HEK293 (cell line): ENCODE measurements around the gene LRFN2.

Experiments used
- CTCF ChIP-seq: fragments of 450-650 bp; formaldehyde crosslinking; IDR thresholded peaks from 2 replicates; pipeline ENCODE4 v1.5.1; 2016; ENCODE audit warnings: missing biosample characterization, missing genetic modification characterization
- PRDM1 ChIP-seq: fragments of 450-650 bp; formaldehyde crosslinking; IDR thresholded peaks from 2 replicates; pipeline ENCODE4; 2016; ENCODE audit warnings: missing biosample characterization, missing genetic modification characterization
- WT1 ChIP-seq: fragments of 450-650 bp; formaldehyde crosslinking; IDR thresholded peaks from 2 replicates; pipeline ENCODE4 v1.5.1; 2016; ENCODE audit warnings: missing biosample characterization, missing genetic modification characterization
- ZBTB7A ChIP-seq: fragments of 450-650 bp; formaldehyde crosslinking; IDR thresholded peaks from 2 replicates; pipeline ENCODE4 v1.5.1; 2016; ENCODE audit warnings: low read depth, missing biosample characterization, missing genetic modification characterization
- ZNF114 ChIP-seq: fragments of 450-650 bp; formaldehyde crosslinking; IDR thresholded peaks from 2 replicates; pipeline ENCODE4 v1.5.0; 2017; ENCODE audit warnings: missing biosample characterization, missing genetic modification characterization
- ZNF837 ChIP-seq: fragments of 450-650 bp; formaldehyde crosslinking; IDR thresholded peaks from 2 replicates; pipeline ENCODE4 v1.5.1; 2016; ENCODE audit warnings: missing biosample characterization, missing genetic modification characterization

DNA sequence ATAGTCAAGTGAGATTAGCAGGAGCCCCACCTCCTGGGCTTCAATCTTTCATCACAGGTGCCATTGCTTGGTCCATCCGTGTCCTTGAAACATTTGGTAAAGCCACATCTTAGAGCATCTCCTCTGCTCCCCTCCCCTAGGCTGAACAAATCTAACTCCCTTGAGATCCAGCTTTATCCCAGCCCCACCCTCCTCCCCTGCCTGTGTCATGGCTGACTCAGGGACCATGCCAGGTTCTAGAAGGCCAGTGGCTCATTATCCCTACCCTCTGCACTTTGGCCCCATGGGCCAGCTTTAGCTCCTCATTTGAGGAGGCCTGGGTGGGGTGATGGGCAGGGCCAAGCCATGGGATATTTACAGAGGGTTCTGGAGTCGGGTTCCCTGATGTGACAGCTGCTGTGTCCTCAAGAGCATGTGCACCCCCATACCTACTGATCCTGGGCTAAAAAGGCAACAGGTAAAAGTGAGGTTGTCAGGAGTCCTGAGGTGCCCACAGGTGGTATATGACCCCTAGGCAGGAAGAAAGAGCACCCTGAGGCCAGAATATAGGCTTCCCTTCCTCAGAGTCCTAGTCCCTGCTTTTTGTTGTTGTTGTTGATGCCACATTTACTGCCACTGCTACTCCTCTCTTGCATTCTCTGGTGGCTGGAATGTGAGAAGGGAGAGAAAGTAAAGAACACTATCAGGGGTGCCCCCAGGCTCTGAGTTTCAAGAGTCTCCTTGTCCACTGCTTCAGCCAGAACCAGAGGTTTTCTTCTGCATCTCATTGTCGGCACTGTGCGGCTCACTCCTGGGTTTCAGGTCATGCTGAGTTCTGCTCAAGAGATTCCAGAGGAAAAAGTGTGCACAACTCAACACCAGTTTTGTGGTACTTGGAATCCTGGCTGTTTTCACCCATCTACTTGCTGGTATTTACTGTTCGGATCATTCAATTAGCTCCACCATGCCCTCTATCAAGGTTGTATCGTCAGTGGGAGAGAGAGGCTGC lies 228.4 kb downstream of the LRFN2 start:
- TF ChIP-seq ZBTB7A (no peak), CTCF (tag by site-specific recombination) (no peak), PRDM1 (tag by site-specific recombination) (no peak), ZNF837 (tag by site-specific recombination) (no peak), ZNF114 (tag by site-specific recombination) (no peak), WT1 (tag by site-specific recombination) (no peak)
